ENCODE data around the gene KRT28.

KRT28 gene

GRCh38 chr17:40809721-40810421 is 10.1 kb upstream of the KRT28 start:
- Histone ChIP-seq H2AFZ (ENCODE audit: low read depth, low read length, severe bottlenecking) (no peak overlapping the region), H3F3A (ENCODE audit: insufficient read depth) (no peaks in the 10 kb centered on the region), H3K9me2 (replicated peaks; ENCODE audit: insufficient read depth, low read length) (no peaks in the 10 kb centered on the region), H3K27me3 (ENCODE audit: low read length) (no peaks in the 10 kb centered on the region), H3K79me2 (ENCODE audit: insufficient read depth, low read length) (no peaks in the 10 kb centered on the region), H3K4me2 (ENCODE audit: low read depth, low read length, poor library complexity, severe bottlenecking) (no peak overlapping the region), H3K36me3 (ENCODE audit: low read length) (no peaks in the 10 kb centered on the region), H3K9ac (ENCODE audit: low read length) (no peak overlapping the region), H3K4me3 (ENCODE audit: insufficient read depth, low read length, poor library complexity, severe bottlenecking) (no peak overlapping the region), H4K20me1 (ENCODE audit: low read depth, low read length) (no peaks in the 10 kb centered on the region), H3K9me3 (ENCODE audit: insufficient read depth, low read length) (no peaks in the 10 kb centered on the region), H3K27ac (ENCODE audit: low read depth, low read length) (no peak overlapping the region)
- TF ChIP-seq EZH2phosphoT487 (conservative IDR thresholded peaks at IDR 0.05; ENCODE audit: low read length), result no peak
- TF ChIP-seq, protein P1, sequence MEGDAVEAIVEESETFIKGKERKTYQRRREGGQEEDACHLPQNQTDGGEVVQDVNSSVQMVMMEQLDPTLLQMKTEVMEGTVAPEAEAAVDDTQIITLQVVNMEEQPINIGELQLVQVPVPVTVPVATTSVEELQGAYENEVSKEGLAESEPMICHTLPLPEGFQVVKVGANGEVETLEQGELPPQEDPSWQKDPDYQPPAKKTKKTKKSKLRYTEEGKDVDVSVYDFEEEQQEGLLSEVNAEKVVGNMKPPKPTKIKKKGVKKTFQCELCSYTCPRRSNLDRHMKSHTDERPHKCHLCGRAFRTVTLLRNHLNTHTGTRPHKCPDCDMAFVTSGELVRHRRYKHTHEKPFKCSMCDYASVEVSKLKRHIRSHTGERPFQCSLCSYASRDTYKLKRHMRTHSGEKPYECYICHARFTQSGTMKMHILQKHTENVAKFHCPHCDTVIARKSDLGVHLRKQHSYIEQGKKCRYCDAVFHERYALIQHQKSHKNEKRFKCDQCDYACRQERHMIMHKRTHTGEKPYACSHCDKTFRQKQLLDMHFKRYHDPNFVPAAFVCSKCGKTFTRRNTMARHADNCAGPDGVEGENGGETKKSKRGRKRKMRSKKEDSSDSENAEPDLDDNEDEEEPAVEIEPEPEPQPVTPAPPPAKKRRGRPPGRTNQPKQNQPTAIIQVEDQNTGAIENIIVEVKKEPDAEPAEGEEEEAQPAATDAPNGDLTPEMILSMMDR (IDR thresholded peaks at IDR 0.05; ENCODE audit: insufficient read depth, low read length, poor library complexity, severe bottlenecking), result no peak

GRCh38 chr17:40806131-40806530 is 6.4 kb upstream of the KRT28 start:
- TF ChIP-seq, protein P1 (IDR thresholded peaks at IDR 0.05; ENCODE audit: insufficient read depth, low read length, poor library complexity, severe bottlenecking), result no peak
- TF ChIP-seq EZH2phosphoT487 (conservative IDR thresholded peaks at IDR 0.05; ENCODE audit: low read length), result no peak
- H3K9me2 ChIP-seq (replicated peaks; ENCODE audit: insufficient read depth, low read length), result no peaks in the 10 kb centered on the region

DNA sequence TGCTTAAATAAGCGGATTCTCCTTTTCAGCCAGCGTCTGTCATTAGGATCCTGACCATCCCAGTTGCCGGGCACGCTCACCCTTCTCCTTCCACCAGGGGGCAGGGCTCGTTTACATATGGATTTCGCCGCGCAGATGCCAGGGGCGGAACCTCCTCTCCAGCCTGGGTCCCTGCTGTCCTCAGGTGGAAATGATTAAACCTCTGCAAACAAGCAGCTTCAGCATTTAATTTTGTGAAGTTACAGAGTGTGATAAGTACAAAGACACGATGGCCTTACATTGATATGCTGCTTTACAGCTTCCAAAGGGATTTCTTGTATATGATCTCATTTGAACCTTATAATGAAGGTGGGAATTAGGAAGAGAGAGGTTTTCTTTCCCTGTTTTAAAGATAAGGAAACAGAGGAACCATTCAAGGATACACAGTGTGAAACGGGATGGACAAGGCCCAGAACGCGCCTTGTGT is 3.9 kb upstream of the KRT28 start:
- Histone ChIP-seq H3K79me2 (ENCODE audit: insufficient read depth, low read length) (no peaks in the 10 kb centered on the region), H3K4me3 (ENCODE audit: insufficient read depth, low read length, poor library complexity, severe bottlenecking) (no peak overlapping the region), H3K9me3 (ENCODE audit: insufficient read depth, low read length) (no peaks in the 10 kb centered on the region), H3K36me3 (ENCODE audit: low read length) (no peaks in the 10 kb centered on the region), H3K4me2 (ENCODE audit: low read depth, low read length, poor library complexity, severe bottlenecking) (no peak overlapping the region), H4K20me1 (ENCODE audit: low read depth, low read length) (no peaks in the 10 kb centered on the region), H3K9me2 (replicated peaks; ENCODE audit: insufficient read depth, low read length) (no peaks in the 10 kb centered on the region), H3K9ac (ENCODE audit: low read length) (no peak overlapping the region), H3F3A (ENCODE audit: insufficient read depth) (no peaks in the 10 kb centered on the region), H2AFZ (ENCODE audit: low read depth, low read length, severe bottlenecking) (no peak overlapping the region), H3K27me3 (ENCODE audit: low read length) (no peaks in the 10 kb centered on the region), H3K27ac (ENCODE audit: low read depth, low read length) (no peak overlapping the region)
- TF ChIP-seq EZH2phosphoT487 (conservative IDR thresholded peaks at IDR 0.05; ENCODE audit: low read length), result no peak
- TF ChIP-seq, protein P1 (IDR thresholded peaks at IDR 0.05; ENCODE audit: insufficient read depth, low read length, poor library complexity, severe bottlenecking), result peak; percentile 86

More at GRCh38 chr17:40806131-40806530, 6.4 kb upstream of the KRT28 start:
- Histone ChIP-seq H2AFZ (ENCODE audit: low read depth, low read length, severe bottlenecking) (no peak overlapping the region), H3K4me3 (ENCODE audit: insufficient read depth, low read length, poor library complexity, severe bottlenecking) (no peak overlapping the region), H3K9me3 (ENCODE audit: insufficient read depth, low read length) (no peaks in the 10 kb centered on the region), H3K79me2 (ENCODE audit: insufficient read depth, low read length) (no peaks in the 10 kb centered on the region), H4K20me1 (ENCODE audit: low read depth, low read length) (no peaks in the 10 kb centered on the region), H3F3A (ENCODE audit: insufficient read depth) (no peaks in the 10 kb centered on the region), H3K36me3 (ENCODE audit: low read length) (no peaks in the 10 kb centered on the region), H3K4me2 (ENCODE audit: low read depth, low read length, poor library complexity, severe bottlenecking) (no peak overlapping the region), H3K9ac (ENCODE audit: low read length) (no peak overlapping the region), H3K27me3 (ENCODE audit: low read length) (no peaks in the 10 kb centered on the region), H3K27ac (ENCODE audit: low read depth, low read length) (no peak overlapping the region)

All from SU-DHL-6 (cell line).